ENCODE measurements around the gene CD6.
A peak's percentile ranks its signal among the peaks of the same experiment; 100 is the strongest.

CD6 gene

GRCh38 chr11:60924906-60925853 is 46.3 kb upstream of the CD6 start:
- in situ Hi-C loops (cut with MboI; ENCODE audit: low sequenced_read_pairs, unreplicated experiment) = no loop called here
- peak; percentile 50 for DNase-seq (ENCODE audit: low spot score)
- no peak for TF ChIP-seq CTCF (IDR thresholded peaks at IDR 0.05; ENCODE audit: borderline replicate concordance, control extremely low read depth, extremely low read depth, insufficient read depth, missing control alignments)

GRCh38 chr11:60925868-60926267 is 45.6 kb upstream of the CD6 start:
- DNase-seq (ENCODE audit: low spot score) = peak; percentile 38
- in situ Hi-C loops (cut with MboI; ENCODE audit: low sequenced_read_pairs, unreplicated experiment) = no loop called here
- TF ChIP-seq CTCF (IDR thresholded peaks at IDR 0.05; ENCODE audit: borderline replicate concordance, control extremely low read depth, extremely low read depth, insufficient read depth, missing control alignments) = no peak

- no peak for DNase-seq (ENCODE audit: low spot score)
- in situ Hi-C loops (cut with MboI; ENCODE audit: low sequenced_read_pairs, unreplicated experiment) = no loop called here
- no peak for TF ChIP-seq CTCF (IDR thresholded peaks at IDR 0.05; ENCODE audit: borderline replicate concordance, control extremely low read depth, extremely low read depth, insufficient read depth, missing control alignments)
These were observed 45.0 kb upstream of the CD6 start for GRCh38 chr11:60926500-60926899.

- no peak for DNase-seq (ENCODE audit: low spot score)
- in situ Hi-C loops (cut with MboI; ENCODE audit: low sequenced_read_pairs, unreplicated experiment) = no loop called here
- TF ChIP-seq CTCF (IDR thresholded peaks at IDR 0.05; ENCODE audit: borderline replicate concordance, control extremely low read depth, extremely low read depth, insufficient read depth, missing control alignments) = no peak
These were observed 44.4 kb upstream of the CD6 start for GRCh38 chr11:60927061-60927592.

- no peak for DNase-seq (ENCODE audit: low spot score)
- no peak for TF ChIP-seq CTCF (IDR thresholded peaks at IDR 0.05; ENCODE audit: borderline replicate concordance, control extremely low read depth, extremely low read depth, insufficient read depth, missing control alignments)
- in situ Hi-C loops (cut with MboI; ENCODE audit: low sequenced_read_pairs, unreplicated experiment) = no loop called here
These were observed 43.9 kb upstream of the CD6 start for GRCh38 chr11:60927600-60927999.

- no peak for TF ChIP-seq CTCF (IDR thresholded peaks at IDR 0.05; ENCODE audit: borderline replicate concordance, control extremely low read depth, extremely low read depth, insufficient read depth, missing control alignments)
- no peak for DNase-seq (ENCODE audit: low spot score)
- in situ Hi-C loops (cut with MboI; ENCODE audit: low sequenced_read_pairs, unreplicated experiment) = no loop called here
These were observed 42.9 kb upstream of the CD6 start for GRCh38 chr11:60928563-60929001.
